H1 (cell line): ENCODE data around the gene EFNA3. TPM values are rescaled to one million over a fixed set of nuclear protein-coding genes. Genes with fewer than 3 reads are reported as not detected.

ENCODE experiments used
- CTCF ChIA-PET: fragments of 300-600 bp; sonication (Branson Sonifier 250); formaldehyde crosslinking; loops from one replicate; lab custom pipeline; 2021; ENCODE audit not compliant: partially characterized antibody; lab: Charles Lee
- POLR2A ChIA-PET: fragments of 300-600 bp; sonication (Branson Sonifier 250); formaldehyde crosslinking; loops from one replicate; lab custom pipeline; 2021; ENCODE audit warnings: inconsistent platforms; ENCODE audit not compliant: partially characterized antibody; lab: Charles Lee
- DNase-seq, 2 experiments: peaks; one replicate each; pipeline versions ENCODE4 v3.0.0 to v3.0.0-alpha.2; 2010 to 2022; ENCODE audit warnings: low spot score in 2 of 2, low read depth in 1 of 2, mixed read lengths in 1 of 2
- FAIRE-seq: peaks from 2 replicates; lab custom pipeline; 2011; peaks lifted over from hg19 to GRCh38; lab: Jason Lieb, UNC
- H2AFZ ChIP-seq: 2 replicates; pipeline ENCODE4 v1.8.1; 2012; ENCODE audit warnings: low read length, inconsistent platforms
- H2AK5ac ChIP-seq: 2 replicates; pipeline ENCODE4 v1.6.1; 2013; ENCODE audit warnings: low read depth, low read length
- H2BK120ac ChIP-seq: replicated peaks from 2 replicates; pipeline ENCODE3; 2013; ENCODE audit warnings: low read depth, low read length, inconsistent platforms
- H2BK12ac ChIP-seq: 2 replicates; pipeline ENCODE4 v1.6.1; 2013; ENCODE audit warnings: low read depth, low read length
- H2BK15ac ChIP-seq: 2 replicates; pipeline ENCODE4 v1.6.1; 2013; ENCODE audit warnings: low read length
- H2BK20ac ChIP-seq: 2 replicates; pipeline ENCODE4 v1.6.1; 2013; ENCODE audit warnings: low read length
- H2BK5ac ChIP-seq: 2 replicates; pipeline ENCODE4 v1.6.1; 2013; ENCODE audit warnings: low read depth, low read length
- H3K14ac ChIP-seq: 2 replicates; pipeline ENCODE4 v1.6.1; 2013; ENCODE audit warnings: inconsistent platforms; ENCODE audit not compliant: insufficient read length
- H3K18ac ChIP-seq: 2 replicates; pipeline ENCODE4 v1.6.1; 2013; ENCODE audit warnings: low read length; ENCODE audit errors: extremely low read depth
- H3K23ac ChIP-seq: 2 replicates; pipeline ENCODE4 v1.6.1; 2013; ENCODE audit warnings: inconsistent platforms; ENCODE audit not compliant: insufficient read length
- H3K23me2 ChIP-seq: 2 replicates; pipeline ENCODE4 v1.6.1; 2013; ENCODE audit warnings: low read depth, low read length
- H3K27ac ChIP-seq: 2 replicates; pipeline ENCODE4 v1.6.1; 2011; ENCODE audit warnings: low read depth, low read length, inconsistent platforms
- H3K27me3 ChIP-seq, 4 experiments: replicated peaks in 1 of 4; 1 replicate in 1 of 4; 2 replicates in 3 of 4; pipeline versions ENCODE4 v1.6.1 to v1.8.1; 2011 to 2013; ENCODE audit warnings: low read length in 3 of 4, mild to moderate bottlenecking in 3 of 4, inconsistent platforms in 2 of 4, mixed read lengths in 2 of 4, moderate library complexity in 1 of 4; ENCODE audit not compliant: control insufficient read depth in 3 of 4, insufficient read depth in 3 of 4; ENCODE audit errors: extremely low read depth in 1 of 4
- H3K36me3 ChIP-seq, 4 experiments: 2 replicates each; pipeline versions ENCODE4 v1.6.1 to v1.8.1; 2011 to 2013; ENCODE audit warnings: mild to moderate bottlenecking in 4 of 4, low read length in 3 of 4, moderate library complexity in 2 of 4, control low read depth in 1 of 4, inconsistent platforms in 1 of 4; ENCODE audit not compliant: insufficient read depth in 4 of 4, control insufficient read depth in 2 of 4
- H3K4ac ChIP-seq: replicated peaks from 2 replicates; pipeline ENCODE3; 2013; ENCODE audit warnings: low read length, low read depth, mixed read lengths, inconsistent platforms; ENCODE audit not compliant: insufficient read length
- H3K4me1 ChIP-seq, 4 experiments: replicated peaks in 1 of 4; 1 replicate in 1 of 4; 2 replicates in 3 of 4; pipeline versions ENCODE4 v1.6.1 to v1.8.1; 2011 to 2013; ENCODE audit warnings: low read length in 3 of 4, inconsistent platforms in 2 of 4, mixed read lengths in 1 of 4; ENCODE audit not compliant: insufficient read depth in 4 of 4, control insufficient read depth in 3 of 4
- H3K4me2 ChIP-seq, 2 experiments: 2 replicates each; pipeline versions ENCODE4 v1.6.1 to v1.8.1; 2011 to 2013; ENCODE audit warnings: low read depth in 2 of 2, low read length in 2 of 2, control low read depth in 1 of 2, inconsistent platforms in 1 of 2, mild to moderate bottlenecking in 1 of 2; ENCODE audit not compliant: insufficient read depth in 1 of 2
- H3K4me3 ChIP-seq, 4 experiments: fragments of 200-600, 300-600 bp in 1 of 4; sonication (generic), shearing (Covaris generic), sonication (Bioruptor Twin) in 1 of 4; 2 replicates each; pipeline versions ENCODE4 v1.5.1 to v1.8.1; 2011 to 2016; ENCODE audit warnings: low read length in 4 of 4, low read depth in 3 of 4, control low read depth in 2 of 4, inconsistent platforms in 2 of 4, mild to moderate bottlenecking in 2 of 4, mixed read lengths in 1 of 4, moderate library complexity in 1 of 4; ENCODE audit not compliant: insufficient read depth in 2 of 4; ENCODE audit errors: extremely low read depth in 1 of 4
- H3K56ac ChIP-seq: replicated peaks from 2 replicates; pipeline ENCODE3; 2013; ENCODE audit warnings: low read depth, mild to moderate bottlenecking, mixed read lengths, low read length, inconsistent platforms; ENCODE audit not compliant: insufficient read length
- H3K79me1 ChIP-seq: 2 replicates; pipeline ENCODE4 v1.6.1; 2013; ENCODE audit warnings: low read depth, low read length, control low read depth
- H3K79me2 ChIP-seq, 2 experiments: 2 replicates each; pipeline versions ENCODE4 v1.6.1 to v1.8.1; 2012 to 2013; ENCODE audit warnings: low read length in 2 of 2, mild to moderate bottlenecking in 2 of 2, inconsistent platforms in 1 of 2; ENCODE audit not compliant: insufficient read depth in 2 of 2, control insufficient read depth in 1 of 2
- H3K9ac ChIP-seq, 4 experiments: replicated peaks in 1 of 4; 1 replicate in 1 of 4; 2 replicates in 3 of 4; pipeline versions ENCODE4 v1.6.1 to v1.8.1; 2011 to 2013; ENCODE audit warnings: low read depth in 3 of 4, low read length in 3 of 4, control low read depth in 2 of 4, mild to moderate bottlenecking in 2 of 4, moderate library complexity in 2 of 4, inconsistent platforms in 1 of 4; ENCODE audit errors: extremely low read depth in 1 of 4
- H3K9me3 ChIP-seq, 2 experiments: 2 replicates each; pipeline versions ENCODE4 v1.6.1 to v1.8.1; 2012 to 2013; ENCODE audit warnings: mild to moderate bottlenecking in 2 of 2, moderate library complexity in 2 of 2, control low read depth in 1 of 2, inconsistent platforms in 1 of 2, low read depth in 1 of 2, low read length in 1 of 2, mixed read lengths in 1 of 2; ENCODE audit not compliant: insufficient read depth in 2 of 2
- H4K20me1 ChIP-seq, 2 experiments: replicated peaks in 1 of 2; 2 replicates each; pipeline versions ENCODE3 to v1.8.1; 2011 to 2013; ENCODE audit warnings: inconsistent platforms in 2 of 2, low read length in 2 of 2, mild to moderate bottlenecking in 1 of 2; ENCODE audit not compliant: insufficient read depth in 2 of 2, control insufficient read depth in 1 of 2
- H4K5ac ChIP-seq: 2 replicates; pipeline ENCODE4 v1.6.1; 2013; ENCODE audit warnings: low read length, low read depth, mixed read lengths, inconsistent platforms; ENCODE audit not compliant: insufficient read length
- H4K8ac ChIP-seq: 2 replicates; pipeline ENCODE4 v1.8.0; 2013; ENCODE audit warnings: mild to moderate bottlenecking, moderate library complexity, low read length, inconsistent platforms; ENCODE audit not compliant: insufficient read depth; ENCODE audit errors: extremely low read depth
- H4K91ac ChIP-seq: replicated peaks from 2 replicates; pipeline ENCODE3; 2013; ENCODE audit warnings: low read length, mixed read lengths, inconsistent platforms; ENCODE audit not compliant: insufficient read length
- CEBPB ChIP-seq: IDR thresholded peaks from 2 replicates; pipeline ENCODE4 v1.6.1; 2012; ENCODE audit warnings: low read depth, low read length
- KDM1A ChIP-seq: fragments of 200-600, 300-600 bp; sonication (generic); IDR thresholded peaks from 2 replicates; pipeline ENCODE4 v1.7.1; 2016; ENCODE audit warnings: mild to moderate bottlenecking, low read length, borderline replicate concordance
- KDM4A ChIP-seq: IDR thresholded peaks from one replicate; pipeline ENCODE4 v1.7.1; 2012; ENCODE audit warnings: low read depth, mild to moderate bottlenecking, moderate library complexity, low read length, inconsistent platforms; ENCODE audit not compliant: severe bottlenecking
- NANOG ChIP-seq: IDR thresholded peaks from 2 replicates; pipeline ENCODE4 v1.6.1; 2011; ENCODE audit warnings: low read length, low read depth, mild to moderate bottlenecking, inconsistent platforms; ENCODE audit not compliant: insufficient read depth, poor library complexity, severe bottlenecking
- RAD21 ChIP-seq, 2 experiments: IDR thresholded peaks in 1 of 2; conservative IDR thresholded peaks in 1 of 2; 2 replicates each; pipeline ENCODE4 v1.6.1; 2011; ENCODE audit warnings: low read depth in 2 of 2, low read length in 2 of 2, improper control_type of control experiment in 1 of 2, inconsistent platforms in 1 of 2, mild to moderate bottlenecking in 1 of 2, moderate library complexity in 1 of 2
- SIRT6 ChIP-seq: IDR thresholded peaks from one replicate; pipeline ENCODE4 v1.7.1; 2012; ENCODE audit warnings: low read length, inconsistent platforms
- WGBS, 2 experiments: shearing (Covaris generic) in 1 of 2; methylation state at CpG; one replicate each; pipeline versions ENCODE4 v1.1.6 to v1.1.7; 2013 to 2015; ENCODE audit warnings: low lambda C conversion rate in 2 of 2, mixed read lengths in 2 of 2, inconsistent platforms in 1 of 2, low coverage in 1 of 2, missing lambda C conversion rate in 1 of 2; ENCODE audit not compliant: insufficient replicate concordance in 2 of 2, insufficient coverage in 1 of 2, insufficient read length in 1 of 2; ENCODE audit errors: extremely low coverage in 1 of 2, missing lambda C conversion rate in 1 of 2; 5-methylcytosine and 5-hydroxymethylcytosine counted together
- polyA plus RNA-seq, 7 experiments: library from polyadenylated mRNA; depleted of rRNA in 3 of 7; stranded (reverse) in 5 of 7; unstranded in 2 of 7; fragments of >200 nt in 5 of 7; fragments of 200-250 nt in 2 of 7; gene quantifications; 1 replicate in 5 of 7; 2 replicates in 1 of 7; 4 replicates in 1 of 7; pipeline versions ENCODE4 v1.2.1 to v1.2.3, GENCODE V29; 2011 to 2013; ENCODE audit warnings: missing spikeins in 2 of 7, mixed read lengths in 2 of 7
- total RNA-seq: library from RNA; stranded (reverse); fragmentation: NEBNext Ultra II Directional; extraction: Animal tissue kit (Norgen Biotek cat#: 25700); gene quantifications from 2 replicates; pipeline ENCODE4 v1.2.1, GENCODE V29; 2021

Gene EFNA3
- total and polyA plus RNA-seq, 2 of the 8 experiments (the other 6 are each of a cell fraction or from before 2014, with no cell fraction given), result 10.8 to 13.8 TPM

- FAIRE-seq (no peak), DNase-seq (no peak)
- H2BK120ac ChIP-seq, result no peak overlapping the region
- ChIA-PET POLR2A (interaction anchor here (1.1 kb wide), 1 partner anchor 22 kb away, joined by 3 read pairs; no protein-coding TSS in a partner anchor), CTCF (interaction anchor here (0.8 to 3.5 kb wide), 15 partner anchors 11 to 70 kb away, joined by 3 to 29 read pairs (median 4); no protein-coding TSS in a partner anchor)
- no peak overlapping the region for H2BK12ac ChIP-seq
- no peaks in the 10 kb centered on the region for H3K23me2 ChIP-seq
- peaks cover 0 to 4% of the 10 kb centered on the region in 2 experiments for H4K20me1 ChIP-seq
- H3K18ac ChIP-seq, result no peak overlapping the region
- H3K79me1 ChIP-seq, result no peaks in the 10 kb centered on the region
- peaks cover 0 to 3% (median 0%) of the 10 kb centered on the region in 4 experiments; a peak in 2 of 7 replicates for H3K4me1 ChIP-seq
- no peak overlapping the region for H3K23ac ChIP-seq
- H3K4me2 ChIP-seq, result no peak overlapping the region
- H2BK5ac ChIP-seq, result no peak overlapping the region
- H3K27ac ChIP-seq, result no peak overlapping the region
- H4K8ac ChIP-seq, result no peak overlapping the region
- no peak overlapping the region for H3K14ac ChIP-seq
- H4K5ac ChIP-seq, result no peak overlapping the region
- no peak overlapping the region for H4K91ac ChIP-seq
- no peak overlapping the region for H2AFZ ChIP-seq
- no peak overlapping the region for H2BK15ac ChIP-seq
- no peak overlapping the region for H3K56ac ChIP-seq
- no peak overlapping the region for H2AK5ac ChIP-seq
- no peak overlapping the region for H2BK20ac ChIP-seq
- H3K36me3 ChIP-seq, result no peaks in the 10 kb centered on the region
- no peak overlapping the region for H3K9ac ChIP-seq
- no peaks in the 10 kb centered on the region for H3K27me3 ChIP-seq
- no peaks in the 10 kb centered on the region for H3K79me2 ChIP-seq
- H3K9me3 ChIP-seq, result no peaks in the 10 kb centered on the region
- WGBS, 2 experiments, result 83% methylated on average over 12 of the region's 12 CpGs; no CpG with 5 or more reads in 1 of the 2 experiments
- no peak overlapping the region for H3K4ac ChIP-seq
- no peak overlapping the region for H3K4me3 ChIP-seq
- TF ChIP-seq SIRT6 (no peak), KDM4A (no peak), NANOG (no peak), CEBPB (no peak), KDM1A (no peak), RAD21 (IDR thresholded peaks at IDR 0.05 in 1 of 2, conservative IDR thresholded peaks at IDR 0.05 in 1 of 2; ENCODE audit: low read depth in 2 of 2, low read length in 2 of 2) (peak in 1 of 2 experiments; percentile 11; a peak in 1 of 4 replicates)
These were observed 28.9 kb downstream of the EFNA3 start for GRCh38 chr1:155107309-155108264.
